ENCODE measurements around the gene MYCBPAP. TPM values are rescaled to one million over a fixed set of nuclear protein-coding genes. Genes with fewer than 3 reads are reported as not detected.

MYCBPAP gene
- total RNA-seq, 6 experiments from 2014 or later, result 0.51 TPM; not detected in 5

DNA sequence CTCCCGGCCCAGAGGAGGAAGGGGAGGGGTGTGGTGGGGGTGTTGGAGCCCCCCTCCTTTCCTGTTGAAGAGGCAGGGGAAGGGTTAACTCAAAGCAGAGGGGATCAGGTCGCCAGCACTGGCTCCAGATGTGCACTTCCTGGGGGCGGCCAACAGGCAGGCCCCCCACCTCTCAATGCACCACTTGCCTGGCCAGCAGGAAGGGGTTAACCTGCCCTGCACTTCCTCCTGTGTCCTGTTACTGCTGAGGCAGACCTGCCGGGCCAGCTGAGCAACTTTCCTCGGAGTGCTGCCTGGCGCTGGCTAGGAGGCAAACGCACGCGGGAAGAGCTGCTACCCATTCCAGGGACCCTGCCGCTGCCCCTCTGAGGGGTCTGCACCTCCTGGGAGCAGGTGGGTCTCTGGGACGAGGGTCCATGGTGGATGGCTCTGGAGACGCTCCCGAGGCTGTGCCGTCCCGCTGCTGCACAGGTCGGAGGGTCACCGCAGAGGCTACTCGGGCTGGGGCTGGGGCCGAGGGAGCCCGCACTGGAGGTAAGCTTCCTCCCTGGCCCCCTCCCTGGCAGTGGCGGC, 24.3 kb downstream of the MYCBPAP start, which contains the start of gene EPN3:
Gene EPN3 (plus strand): TSS at position 284 of the 573 bp plus-strand sequence. CDS start 3,822 bp downstream, outside the sequence.
- Histone ChIP-seq H3K4me1 (peaks cover 0 to 7% (median 0%) of the 10 kb centered on the region in 4 donors), H3K27ac (no peak within 1 kb of the TSS), H3K9me3 (no peaks in the 10 kb centered on the region), H3K27me3 (peaks cover 0 to 6% of the 10 kb centered on the region in 2 donors), H3K36me3 (no peaks in the 10 kb centered on the region), H3K4me3 (no peak within 1 kb of the TSS)
- TF ChIP-seq POLR2A (IDR thresholded peaks at IDR 0.05), result no peak
- TF ChIP-seq, protein P1, sequence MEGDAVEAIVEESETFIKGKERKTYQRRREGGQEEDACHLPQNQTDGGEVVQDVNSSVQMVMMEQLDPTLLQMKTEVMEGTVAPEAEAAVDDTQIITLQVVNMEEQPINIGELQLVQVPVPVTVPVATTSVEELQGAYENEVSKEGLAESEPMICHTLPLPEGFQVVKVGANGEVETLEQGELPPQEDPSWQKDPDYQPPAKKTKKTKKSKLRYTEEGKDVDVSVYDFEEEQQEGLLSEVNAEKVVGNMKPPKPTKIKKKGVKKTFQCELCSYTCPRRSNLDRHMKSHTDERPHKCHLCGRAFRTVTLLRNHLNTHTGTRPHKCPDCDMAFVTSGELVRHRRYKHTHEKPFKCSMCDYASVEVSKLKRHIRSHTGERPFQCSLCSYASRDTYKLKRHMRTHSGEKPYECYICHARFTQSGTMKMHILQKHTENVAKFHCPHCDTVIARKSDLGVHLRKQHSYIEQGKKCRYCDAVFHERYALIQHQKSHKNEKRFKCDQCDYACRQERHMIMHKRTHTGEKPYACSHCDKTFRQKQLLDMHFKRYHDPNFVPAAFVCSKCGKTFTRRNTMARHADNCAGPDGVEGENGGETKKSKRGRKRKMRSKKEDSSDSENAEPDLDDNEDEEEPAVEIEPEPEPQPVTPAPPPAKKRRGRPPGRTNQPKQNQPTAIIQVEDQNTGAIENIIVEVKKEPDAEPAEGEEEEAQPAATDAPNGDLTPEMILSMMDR (IDR thresholded peaks at IDR 0.05), result no peak
- intact Hi-C loops (cut with DNase I), result no loop called here
- 7% methylated on average over 11 of the region's 21 CpGs for WGBS (ENCODE audit: insufficient coverage, low coverage, low lambda C conversion rate, missing lambda C conversion rate)
- ATAC-seq (peak in 2 of 4 donors; percentile 26 to 43), DNase-seq (peak in 1 of 3 donors; percentile 60)

DNA sequence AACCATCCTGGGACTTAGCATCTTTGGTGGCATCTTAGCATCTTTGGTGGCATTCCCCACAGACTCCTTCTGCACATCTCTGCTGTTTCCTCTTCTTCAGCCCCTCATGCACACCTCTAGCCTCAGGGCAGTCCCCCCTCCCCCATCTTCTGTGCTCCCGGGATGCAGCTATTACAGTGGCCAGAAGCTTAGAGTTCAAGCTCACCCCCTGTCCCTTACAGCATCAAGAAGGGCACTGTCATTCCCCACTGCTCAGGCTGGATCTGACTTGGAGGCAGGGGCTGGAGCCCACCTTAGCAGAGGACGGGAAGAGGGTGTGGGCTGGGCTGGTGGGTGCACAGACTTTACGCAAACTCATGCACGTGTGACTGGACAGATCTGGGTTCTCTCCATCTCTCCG, 24.9 kb downstream of the MYCBPAP start:
- whole genome bisulfite sequencing (ENCODE audit: insufficient coverage, low coverage, low lambda C conversion rate, missing lambda C conversion rate), result 5% methylated on average over 3 of the region's 5 CpGs
- H3K36me3 ChIP-seq, result no peaks in the 10 kb centered on the region
- no peak overlapping the region for H3K27ac ChIP-seq
- DNase-seq, result no peak
- no peak for ATAC-seq
- H3K4me3 ChIP-seq, result no peak overlapping the region
- TF ChIP-seq, protein P1 (IDR thresholded peaks at IDR 0.05), result no peak
- no peak for TF ChIP-seq POLR2A (IDR thresholded peaks at IDR 0.05)
- H3K27me3 ChIP-seq, result peaks cover 0 to 6% of the 10 kb centered on the region in 2 donors
- no peaks in the 10 kb centered on the region for H3K9me3 ChIP-seq
- intact Hi-C loops (cut with DNase I), result no loop called here
- peaks cover 0 to 7% (median 0%) of the 10 kb centered on the region in 4 donors for H3K4me1 ChIP-seq

- intact Hi-C loops (cut with DNase I), result no loop called here
- Histone ChIP-seq H3K9me3 (no peaks in the 10 kb centered on the region), H3K36me3 (no peaks in the 10 kb centered on the region), H3K27ac (no peak overlapping the region), H3K4me1 (peaks cover 0 to 7% (median 0%) of the 10 kb centered on the region in 4 donors), H3K4me3 (no peak overlapping the region), H3K27me3 (peaks cover 0 to 6% of the 10 kb centered on the region in 2 donors)
- TF ChIP-seq, protein P1 (IDR thresholded peaks at IDR 0.05), result no peak
- TF ChIP-seq POLR2A (IDR thresholded peaks at IDR 0.05), result no peak
- 3% methylated on average over 17 of the region's 17 CpGs for WGBS (ENCODE audit: insufficient coverage, low coverage, low lambda C conversion rate, missing lambda C conversion rate)
- DNase-seq, result peak in 2 of 3 donors; percentile 53 to 71
- peak; percentile 28 to 55 (median 52) for ATAC-seq
These were observed 25.5 kb downstream of the MYCBPAP start for GRCh38 chr17:50533720-50534148.

DNA sequence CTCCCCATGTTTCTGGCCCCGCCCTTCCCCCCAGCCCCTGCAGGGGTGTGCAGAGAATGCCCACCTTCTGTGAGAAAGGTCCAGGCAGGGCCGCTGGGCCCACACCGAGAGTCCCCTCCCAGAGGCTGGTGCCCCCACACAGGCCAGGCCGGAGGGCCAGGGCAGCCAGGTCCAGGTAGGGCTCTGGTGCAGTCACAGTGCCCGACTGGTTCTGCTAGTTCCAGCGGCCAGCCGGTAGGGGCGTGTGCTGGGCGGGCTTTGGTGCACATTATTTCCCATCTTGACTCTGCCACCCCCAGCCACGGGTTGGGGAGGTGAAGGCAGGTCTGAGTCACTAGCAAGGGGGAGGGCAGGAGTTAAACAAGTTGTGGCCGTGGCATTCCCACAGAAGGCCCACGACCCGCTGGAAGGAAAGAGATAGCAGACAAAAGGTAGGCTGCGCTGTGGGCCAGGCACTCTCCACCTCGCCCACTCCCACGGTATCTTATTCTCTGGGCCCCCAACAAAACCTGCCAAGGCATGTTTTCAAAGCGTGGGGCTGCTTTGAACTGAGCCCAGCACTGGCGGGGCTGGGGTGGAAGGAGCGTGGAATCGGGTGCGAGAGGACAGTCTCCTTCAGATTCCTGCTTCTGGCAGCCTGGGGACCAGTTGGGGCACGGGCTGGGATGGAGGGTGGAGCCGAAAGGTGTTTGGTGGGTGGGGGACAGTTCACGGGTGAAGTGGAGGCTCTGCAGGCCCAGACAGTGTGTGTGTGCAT, 26.2 kb downstream of the MYCBPAP start:
- ATAC-seq (peak in 3 of 4 donors; percentile 22 to 34 (median 27)), DNase-seq (no peak)
- Histone ChIP-seq H3K36me3 (no peaks in the 10 kb centered on the region), H3K4me3 (no peak overlapping the region), H3K27ac (no peak overlapping the region), H3K9me3 (no peaks in the 10 kb centered on the region), H3K27me3 (peaks cover 0 to 6% of the 10 kb centered on the region in 2 donors), H3K4me1 (peaks cover 0 to 7% (median 0%) of the 10 kb centered on the region in 4 donors)
- WGBS (ENCODE audit: insufficient coverage, low coverage, low lambda C conversion rate, missing lambda C conversion rate), result 69% methylated on average over 13 of the region's 24 CpGs
- TF ChIP-seq, protein P1 (IDR thresholded peaks at IDR 0.05), result no peak
- TF ChIP-seq POLR2A (IDR thresholded peaks at IDR 0.05), result no peak
- intact Hi-C loops (cut with DNase I), result no loop called here

Measured in right lobe of liver (tissue), 6 donors.